ENCODE data around the gene CDX1.
A peak's percentile ranks its signal among the peaks of the same experiment; 100 is the strongest.

CDX1 gene

GRCh38 chr5:150203832-150204589 lies 37.4 kb downstream of the CDX1 start:
- no peak for DNase-seq (ENCODE audit: low read depth in 2 of 3, low spot score in 1 of 3)

DNA sequence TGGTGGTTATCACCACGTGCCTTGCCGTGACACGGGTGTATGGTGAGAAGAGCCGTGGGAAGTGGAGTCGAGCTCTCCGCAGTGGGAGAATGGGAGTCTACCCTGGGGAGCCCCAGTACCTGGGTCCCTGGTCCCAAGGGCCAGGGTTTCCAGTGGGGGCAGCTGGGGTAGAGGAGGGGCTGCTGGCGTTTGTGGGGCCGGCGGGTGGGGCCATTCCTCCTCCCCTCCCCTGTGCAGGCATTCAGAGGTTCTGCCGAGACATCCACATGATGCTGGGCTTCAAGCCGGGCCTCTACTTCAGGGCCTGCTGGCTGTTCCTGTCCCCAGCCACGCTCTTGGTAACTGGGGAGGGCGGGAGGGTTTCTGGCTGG lies 38.0 kb downstream of the CDX1 start:
- DNase-seq (ENCODE audit: low read depth in 2 of 3, low spot score in 1 of 3): no peak

DNA sequence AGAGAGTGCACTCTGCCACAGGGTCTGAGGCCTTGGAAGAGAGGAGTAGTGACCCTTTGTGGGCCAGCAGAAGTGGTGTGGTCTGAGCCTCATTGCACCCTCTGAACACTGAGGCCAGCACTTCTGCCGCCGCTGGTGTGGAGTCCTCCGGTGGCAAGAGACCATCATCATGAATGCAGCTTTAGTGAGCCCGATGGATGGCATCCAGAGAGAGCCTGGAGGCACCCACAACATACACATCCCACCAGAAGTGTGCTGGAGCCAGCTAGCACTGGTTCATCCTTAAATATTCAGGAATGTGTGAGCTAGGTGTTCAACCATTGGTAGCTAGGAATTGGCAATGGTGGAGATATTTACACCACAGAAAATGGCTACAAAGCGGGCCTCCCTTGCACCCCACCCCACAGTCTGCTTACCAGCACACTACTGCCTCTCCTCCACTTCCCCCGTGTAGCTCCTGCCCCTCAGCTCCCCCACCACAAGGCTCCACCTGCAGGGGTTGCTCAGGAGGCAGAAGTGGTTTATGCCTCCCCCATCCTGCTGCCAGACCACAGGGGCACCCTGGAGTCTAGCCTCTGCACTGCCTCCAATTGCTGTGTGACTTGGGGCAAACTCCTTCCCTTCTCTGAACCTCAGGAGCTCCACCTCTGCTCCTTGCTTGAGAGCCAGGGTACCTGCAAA lies 39.7 kb downstream of the CDX1 start:
- no peak for DNase-seq (ENCODE audit: low read depth in 2 of 3, low spot score in 1 of 3)

- DNase-seq (ENCODE audit: low read depth in 2 of 3, low spot score in 1 of 3): no peak
Measured at GRCh38 chr5:150206779-150207115, 40.2 kb downstream of the CDX1 start.

DNA sequence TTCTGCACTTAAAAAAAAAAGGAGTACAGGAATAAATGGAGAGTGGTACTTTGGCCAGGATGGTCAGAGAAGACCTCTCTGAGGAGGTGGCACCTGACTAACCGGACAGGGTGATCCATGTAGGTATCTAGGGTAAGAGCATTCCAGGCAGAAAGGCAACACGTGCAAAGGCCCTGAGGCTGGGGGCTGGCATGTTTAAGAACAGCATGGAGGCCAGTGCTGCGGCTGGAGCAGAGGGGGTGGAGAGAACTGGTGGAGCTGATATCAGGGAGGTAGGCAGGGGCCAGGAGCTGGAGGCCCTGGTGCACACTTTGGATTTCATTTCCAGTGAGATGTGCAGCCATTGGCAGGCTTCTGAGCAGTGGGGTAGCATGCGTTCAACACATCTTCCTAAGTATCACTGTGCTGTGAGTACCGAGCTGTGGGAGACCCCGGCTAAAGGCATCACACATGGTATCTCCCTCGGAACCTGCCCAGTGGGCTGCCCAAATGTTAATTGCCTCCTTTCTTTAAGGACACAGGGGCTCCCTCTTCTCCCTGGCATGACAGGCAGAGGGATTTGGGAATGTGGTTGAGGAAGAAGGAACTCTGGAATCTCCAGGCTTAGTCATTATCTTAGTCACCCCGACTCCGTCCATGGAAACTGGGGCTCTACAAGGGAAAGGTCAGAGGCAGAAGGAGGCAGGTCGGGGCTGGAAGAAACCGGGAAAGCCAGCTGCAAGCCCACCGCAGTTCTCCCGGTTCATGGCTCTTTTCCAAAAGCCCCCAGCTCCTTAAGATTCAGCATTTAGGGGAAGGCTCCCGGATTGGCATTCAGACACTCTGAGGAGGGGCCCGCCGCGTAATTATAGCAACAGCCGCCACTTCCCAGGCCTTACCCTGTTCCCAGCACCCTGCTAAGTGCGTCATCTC lies 41.9 kb downstream of the CDX1 start:
- no peak for DNase-seq (ENCODE audit: low read depth in 2 of 3, low spot score in 1 of 3)

DNA sequence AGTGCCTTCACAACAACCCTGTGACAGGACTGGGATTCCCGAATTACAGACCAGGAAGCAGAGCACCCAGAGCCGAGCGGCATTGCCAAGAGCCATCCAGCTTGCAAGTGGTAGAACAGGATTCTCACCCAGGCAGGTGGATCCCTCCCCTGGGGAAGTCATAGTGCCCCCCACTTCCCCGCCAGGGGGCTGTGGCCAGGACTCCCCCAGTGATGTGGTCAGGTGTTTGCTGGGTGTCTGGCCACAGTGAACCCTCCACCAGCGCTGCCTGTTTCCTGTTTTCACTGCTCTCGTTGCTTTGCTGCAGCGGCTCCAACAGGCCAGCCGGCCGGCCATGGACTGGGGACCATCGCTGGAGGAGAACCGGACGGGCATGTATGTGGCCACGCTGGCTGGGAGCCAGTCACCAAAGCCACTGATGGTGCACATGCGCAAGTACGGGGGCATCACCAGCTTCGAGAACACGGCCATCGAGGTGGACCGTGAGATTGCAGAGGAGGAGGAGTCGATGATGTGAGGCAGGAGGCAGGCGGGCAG lies 42.6 kb downstream of the CDX1 start:
- no peak for DNase-seq (ENCODE audit: low read depth in 2 of 3, low spot score in 1 of 3)

DNA sequence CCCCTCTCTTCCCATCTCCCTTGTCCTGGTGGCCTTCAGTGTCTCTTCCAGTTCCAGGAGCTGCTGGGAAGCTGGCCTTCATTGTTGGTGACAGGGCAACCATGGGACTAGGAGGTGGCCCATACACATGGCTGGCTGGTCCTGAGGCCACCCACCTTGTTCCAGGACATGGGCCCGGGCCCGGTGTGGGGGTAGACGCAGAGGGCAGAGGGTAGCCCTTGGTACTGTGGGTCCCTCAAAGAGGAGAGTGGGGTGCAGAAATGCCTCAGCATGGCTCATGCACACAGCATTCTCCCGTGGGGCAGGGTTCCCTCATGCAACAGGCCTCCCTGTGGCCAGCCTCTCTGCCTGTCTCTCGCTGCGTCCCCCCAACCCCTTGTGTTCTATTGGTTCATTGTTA lies 44.1 kb downstream of the CDX1 start:
- no peak for DNase-seq (ENCODE audit: low read depth in 2 of 3, low spot score in 1 of 3)

DNA sequence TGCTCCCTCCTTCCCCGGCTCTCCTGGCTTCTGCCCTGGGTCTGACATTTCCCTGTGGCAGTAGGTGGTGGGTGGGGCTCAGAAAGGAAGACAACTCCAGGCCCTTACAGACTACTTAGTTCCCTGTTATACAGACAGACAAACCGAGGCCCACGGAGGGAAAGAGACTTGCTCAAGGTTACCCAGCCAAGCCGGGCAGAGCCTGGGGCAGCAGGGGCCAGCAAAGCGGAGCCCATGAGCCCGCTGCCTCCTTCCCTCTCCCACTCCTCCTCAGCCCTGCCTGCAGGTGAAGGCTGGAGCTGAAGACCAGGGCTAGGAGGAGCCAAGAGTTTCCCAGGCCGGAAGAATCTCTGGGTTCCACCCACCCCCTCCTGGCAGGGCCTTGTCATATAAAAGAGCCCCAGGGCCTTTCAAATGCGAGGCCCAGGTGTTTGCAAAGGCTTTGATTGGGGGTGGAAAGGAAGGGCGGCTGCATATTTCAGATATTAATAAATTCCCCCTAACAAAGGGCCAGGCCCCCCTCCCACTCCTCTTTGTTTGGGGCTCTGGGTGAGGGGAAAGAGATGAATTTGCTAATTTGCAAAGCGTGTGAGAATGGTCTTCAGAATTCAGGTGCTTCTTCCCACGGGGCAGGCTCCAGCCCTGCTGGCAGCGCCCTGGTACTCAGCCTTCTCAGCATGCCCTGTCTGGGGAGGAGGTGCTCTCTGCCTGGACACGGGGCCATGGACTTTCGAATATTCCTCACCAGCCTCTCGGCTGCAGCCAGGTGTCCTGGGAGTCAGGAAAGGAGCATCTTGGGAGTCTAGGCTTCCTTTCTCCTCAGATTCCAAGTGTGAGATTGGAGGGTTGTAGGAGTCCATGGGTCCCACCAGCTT lies 44.8 kb downstream of the CDX1 start:
- no peak for DNase-seq (ENCODE audit: low read depth in 2 of 3, low spot score in 1 of 3)

DNA sequence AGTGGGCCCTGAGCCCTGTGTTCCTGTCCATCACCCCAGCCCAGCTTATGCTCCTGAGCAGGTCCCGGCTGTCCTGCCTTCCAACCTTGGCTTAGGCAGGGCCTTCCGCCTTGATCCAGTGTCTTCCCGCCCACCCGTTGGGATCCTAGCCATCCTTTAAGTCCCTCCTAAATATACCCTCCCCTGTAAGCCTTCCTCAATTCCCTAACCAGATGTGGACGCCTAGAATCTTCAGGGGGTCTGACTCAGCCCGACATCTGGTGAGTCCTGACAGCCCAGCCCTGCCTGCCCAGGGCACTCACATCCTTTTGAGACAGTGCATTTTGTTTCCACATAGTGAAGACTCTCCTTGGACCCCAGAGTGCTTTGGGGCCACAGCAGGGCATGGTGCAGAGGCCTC lies 47.0 kb downstream of the CDX1 start:
- no peak for DNase-seq (ENCODE audit: low read depth in 2 of 3, low spot score in 1 of 3)

GRCh38 chr5:150214289-150214688 lies 47.7 kb downstream of the CDX1 start:
- DNase-seq (ENCODE audit: low read depth in 2 of 3, low spot score in 1 of 3): no peak

GRCh38 chr5:150215979-150216944 lies 49.7 kb downstream of the CDX1 start:
- no peak for DNase-seq (ENCODE audit: low read depth in 2 of 3, low spot score in 1 of 3)

- no peak for DNase-seq (ENCODE audit: low read depth in 2 of 3, low spot score in 1 of 3)
Measured at GRCh38 chr5:150217038-150217437, 50.5 kb downstream of the CDX1 start.

DNA sequence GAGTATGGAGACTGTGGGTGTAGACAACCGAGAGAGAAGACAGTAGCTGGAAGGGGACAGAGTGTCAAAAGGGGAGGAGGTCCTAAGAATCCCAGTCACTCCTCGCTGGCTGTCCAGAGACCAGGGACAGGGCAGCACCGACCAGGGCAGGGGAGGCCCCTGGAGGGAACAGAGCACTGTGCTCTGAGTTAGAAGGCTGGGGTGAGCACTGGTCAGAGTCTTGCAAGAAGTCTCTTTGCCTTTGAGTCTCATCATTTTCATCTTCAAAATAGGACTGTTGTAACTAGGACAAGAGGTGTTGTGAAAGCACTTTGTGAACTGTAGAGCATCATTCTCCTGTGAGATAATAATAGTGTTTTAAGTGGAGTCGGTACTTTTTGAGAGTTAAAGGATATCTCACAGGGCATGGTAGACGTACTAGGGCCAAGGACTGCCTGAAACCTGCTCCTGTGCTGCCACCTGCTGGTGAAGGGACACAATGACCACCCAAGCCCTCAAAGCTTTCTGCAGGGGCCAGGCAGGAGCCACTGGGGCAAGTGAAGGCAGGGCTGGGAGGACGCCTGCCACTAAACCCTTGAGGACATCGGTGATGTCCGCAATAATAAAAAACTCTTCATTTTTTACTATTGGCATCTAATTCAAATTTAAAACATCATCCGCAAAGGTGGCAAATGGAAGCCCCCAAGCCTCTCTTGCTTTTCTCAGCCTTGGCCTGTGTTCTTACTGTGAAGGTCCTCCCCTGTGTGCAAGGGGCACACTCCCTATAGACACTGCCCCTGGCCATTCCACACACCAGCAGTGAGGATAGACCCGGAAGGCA lies 51.5 kb downstream of the CDX1 start:
- DNase-seq (ENCODE audit: low read depth in 2 of 3, low spot score in 1 of 3): peak; percentile 67 to 89 (median 71)

DNA sequence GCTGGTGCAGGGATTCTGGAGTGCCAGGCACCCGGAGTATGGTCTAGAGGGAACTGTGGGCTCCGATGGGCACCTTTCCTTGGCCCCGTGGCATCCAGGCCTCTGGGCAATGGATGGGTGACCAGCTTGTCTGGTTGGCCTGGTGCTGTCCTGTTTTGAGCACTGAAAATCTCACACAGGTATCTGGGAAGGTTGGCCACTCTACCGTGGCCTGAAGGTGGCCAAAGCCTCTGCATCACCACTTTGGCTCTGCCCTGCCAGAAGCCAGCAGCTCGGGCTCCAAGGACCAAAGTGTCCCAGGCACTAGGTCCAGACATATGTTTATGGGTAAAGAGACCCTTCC lies 52.1 kb downstream of the CDX1 start:
- no peak for DNase-seq (ENCODE audit: low read depth in 2 of 3, low spot score in 1 of 3)

- no peak for DNase-seq (ENCODE audit: low read depth in 2 of 3, low spot score in 1 of 3)
Measured at GRCh38 chr5:150219142-150219541, 52.6 kb downstream of the CDX1 start.

- DNase-seq (ENCODE audit: low read depth in 2 of 3, low spot score in 1 of 3): no peak
Measured at GRCh38 chr5:150219861-150220260, 53.3 kb downstream of the CDX1 start.

GRCh38 chr5:150221471-150221870 lies 54.9 kb downstream of the CDX1 start:
- DNase-seq (ENCODE audit: low read depth in 2 of 3, low spot score in 1 of 3): no peak

DNA sequence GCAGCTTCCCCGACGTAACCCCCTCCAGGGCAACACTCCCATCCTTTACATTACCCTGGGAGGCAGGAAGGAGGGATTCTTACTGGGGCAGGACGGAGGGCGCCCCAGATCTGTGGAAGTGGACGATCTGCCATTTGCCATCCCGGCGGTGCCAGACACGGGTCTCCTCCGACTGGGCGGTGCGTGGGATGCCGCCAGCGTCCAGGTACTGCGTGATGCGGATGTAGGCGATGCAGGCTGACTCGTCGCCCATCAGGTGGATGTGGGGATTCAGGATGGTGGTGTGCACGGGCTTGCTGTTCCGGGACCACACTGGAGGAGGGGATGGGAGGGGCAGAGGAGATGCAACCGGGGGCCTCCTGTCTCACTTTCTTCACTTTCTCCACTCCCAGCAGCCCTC lies 56.3 kb downstream of the CDX1 start:
- no peak for DNase-seq (ENCODE audit: low read depth in 2 of 3, low spot score in 1 of 3)

DNA sequence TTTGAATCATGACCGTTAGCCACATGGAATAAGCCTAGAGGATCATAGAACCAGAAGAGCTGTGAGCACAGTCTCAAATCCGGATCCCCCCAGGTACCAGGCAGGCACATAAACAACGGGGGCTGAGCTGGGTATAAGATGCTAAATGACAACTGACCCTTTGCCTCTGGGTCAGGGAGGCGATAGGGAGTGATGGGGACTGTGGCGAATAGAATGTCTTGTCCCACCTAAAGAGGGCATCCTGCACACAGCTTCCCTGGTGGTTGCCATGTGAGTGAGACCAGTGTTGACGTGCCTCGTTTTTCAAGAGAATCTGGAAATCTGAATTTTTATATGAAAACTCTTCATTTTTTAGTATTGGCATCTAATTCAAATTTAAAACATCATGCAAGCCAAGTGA lies 56.9 kb downstream of the CDX1 start:
- DNase-seq (ENCODE audit: low read depth in 2 of 3, low spot score in 1 of 3): no peak
